ENCODE results near the gene NFKB1.

The NFKB1 gene

DNA sequence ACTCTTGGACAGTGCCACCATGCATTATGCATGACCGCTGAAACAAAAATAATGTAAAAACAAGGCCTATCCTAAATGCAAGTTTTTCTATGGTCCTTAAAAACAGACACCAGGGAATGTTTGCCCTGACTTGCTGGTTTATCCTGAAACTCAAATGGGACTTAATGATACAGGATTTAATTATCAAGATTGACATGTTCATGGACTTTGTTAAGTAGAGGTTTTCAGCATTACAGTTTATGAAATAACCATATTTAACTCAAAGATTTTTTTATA lies 1.3 kb downstream of the NFKB1 start:
- no peak for TF ChIP-seq CTCF (IDR thresholded peaks at IDR 0.05; ENCODE audit: extremely low read depth, missing control alignments)
- DNase-seq (ENCODE audit: low spot score) = no peak

- DNase-seq (ENCODE audit: low spot score) = peak; percentile 29
- no peak for TF ChIP-seq CTCF (IDR thresholded peaks at IDR 0.05; ENCODE audit: extremely low read depth, missing control alignments)
Observed at GRCh38 chr4:102503301-102503746, 2.2 kb downstream of the NFKB1 start.

- no peak for TF ChIP-seq CTCF (IDR thresholded peaks at IDR 0.05; ENCODE audit: extremely low read depth, missing control alignments)
- no peak for DNase-seq (ENCODE audit: low spot score)
Observed at GRCh38 chr4:102503831-102504786, 3.0 kb downstream of the NFKB1 start.

GRCh38 chr4:102504941-102505340 lies 3.8 kb downstream of the NFKB1 start:
- no peak for TF ChIP-seq CTCF (IDR thresholded peaks at IDR 0.05; ENCODE audit: extremely low read depth, missing control alignments)
- DNase-seq (ENCODE audit: low spot score) = no peak

- no peak for TF ChIP-seq CTCF (IDR thresholded peaks at IDR 0.05; ENCODE audit: extremely low read depth, missing control alignments)
Observed at GRCh38 chr4:102505708-102506107, 4.5 kb downstream of the NFKB1 start.

GRCh38 chr4:102506523-102506922 lies 5.4 kb downstream of the NFKB1 start:
- no peak for TF ChIP-seq CTCF (IDR thresholded peaks at IDR 0.05; ENCODE audit: extremely low read depth, missing control alignments)
- no peak for DNase-seq (ENCODE audit: low spot score)

More at GRCh38 chr4:102505708-102506107, 4.5 kb downstream of the NFKB1 start:
- no peak for DNase-seq (ENCODE audit: low spot score)

DNA sequence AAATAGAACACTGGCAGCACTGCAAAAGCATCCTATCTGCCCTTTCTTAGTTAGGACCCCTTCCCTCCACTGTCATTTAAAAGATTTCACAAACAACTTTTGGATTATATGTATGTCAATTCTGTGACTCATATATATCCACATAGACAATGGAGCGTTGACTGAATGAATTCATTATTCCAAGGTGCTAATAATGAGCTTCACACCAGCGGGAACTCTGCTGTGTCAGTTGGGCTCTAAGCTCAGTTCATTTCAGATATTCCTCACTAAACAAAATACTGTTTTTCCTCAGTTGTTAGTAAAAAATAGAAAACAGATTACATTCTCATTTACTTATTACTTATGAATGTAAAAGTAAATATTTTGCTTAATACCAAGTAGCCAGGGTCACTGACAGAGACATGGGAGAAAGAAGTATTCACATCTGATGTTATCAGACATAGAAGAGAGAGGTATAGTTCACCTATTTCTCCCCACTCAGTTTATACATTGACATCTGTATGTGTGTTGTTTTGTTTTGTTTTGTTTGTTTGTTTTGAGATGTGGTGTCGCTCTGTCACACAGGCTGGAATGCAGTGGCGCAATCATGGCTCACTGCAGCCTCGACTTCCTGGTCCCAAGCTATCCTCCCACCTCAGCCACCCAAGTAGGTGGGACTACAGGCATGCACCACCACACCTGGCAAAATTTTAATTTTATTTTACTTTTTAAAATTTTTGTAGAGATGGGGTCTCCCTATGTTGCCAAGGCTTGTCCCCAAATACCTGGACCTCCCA lies 10.9 kb downstream of the NFKB1 start:
- no peak for DNase-seq (ENCODE audit: low spot score)
- TF ChIP-seq CTCF (IDR thresholded peaks at IDR 0.05; ENCODE audit: extremely low read depth, missing control alignments) = no peak
